ENCODE measurements around the gene LTB4R2. TPM values are rescaled to one million over a fixed set of nuclear protein-coding genes. Genes with fewer than 3 reads are reported as not detected.

LTB4R2 gene
- total RNA-seq, 4 donors from 2014 or later: 88.1 to 173 (median 147) TPM

GRCh38 chr14:24269368-24269767 is 40.6 kb upstream of the LTB4R2 start:
- H3K4me3 ChIP-seq (ENCODE audit: low read depth, poor library complexity, severe bottlenecking): no peak overlapping the region
- intact Hi-C loops (cut with DNase I; ENCODE audit: low total_unique reads): no loop called here
- TF ChIP-seq CTCF (IDR thresholded peaks at IDR 0.05) (no peak), POLR2A (IDR thresholded peaks at IDR 0.05) (no peak)
- WGBS, 2 donors: 88 to 91% methylated on average over 8 of the region's 8 CpGs
- no peak for DNase-seq (ENCODE audit: low spot score in 2 of 2)

DNA sequence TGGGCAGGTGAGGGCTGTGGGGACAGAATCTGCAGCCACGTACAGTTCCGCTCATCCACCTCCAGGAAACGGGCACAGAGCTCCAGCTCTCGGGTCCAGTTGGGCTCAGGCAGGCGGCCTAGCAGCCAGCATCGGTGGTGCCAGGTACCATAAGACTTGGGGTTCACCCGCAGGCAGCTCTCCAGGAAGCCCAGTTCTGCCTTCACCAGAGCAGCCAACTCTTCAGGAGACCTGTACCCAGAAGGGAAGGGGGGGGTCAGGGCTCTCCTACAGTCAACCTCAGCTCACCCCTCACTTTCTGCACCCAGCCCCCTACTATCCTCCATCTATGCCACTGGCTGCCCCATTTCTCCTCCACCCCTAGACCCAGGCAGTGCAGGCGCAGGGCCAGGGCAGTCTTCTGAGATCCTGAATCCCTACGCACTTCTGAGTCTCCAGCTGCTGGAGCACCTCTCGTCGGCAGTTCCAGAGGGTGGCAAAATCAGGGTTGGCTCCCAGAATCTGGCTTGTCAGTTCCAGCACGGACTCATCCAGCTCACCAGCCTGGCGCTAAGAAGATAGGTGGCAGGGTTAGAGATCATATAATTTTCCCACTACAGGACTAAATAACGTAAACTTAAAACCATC is 39.9 kb upstream of the LTB4R2 start:
- intact Hi-C loops (cut with DNase I; ENCODE audit: low total_unique reads): no loop called here
- no peak for DNase-seq (ENCODE audit: low spot score in 2 of 2)
- no peak overlapping the region for H3K4me3 ChIP-seq (ENCODE audit: low read depth, poor library complexity, severe bottlenecking)
- 94% methylated on average over 14 of the region's 14 CpGs for WGBS, 2 donors
- no peak for TF ChIP-seq POLR2A (IDR thresholded peaks at IDR 0.05)
- no peak for TF ChIP-seq CTCF (IDR thresholded peaks at IDR 0.05)

- DNase-seq (ENCODE audit: low spot score in 2 of 2): no peak
- peak overlapping the region; percentile 87 for H3K4me3 ChIP-seq (ENCODE audit: low read depth, poor library complexity, severe bottlenecking)
- TF ChIP-seq CTCF (IDR thresholded peaks at IDR 0.05) (no peak), POLR2A (IDR thresholded peaks at IDR 0.05) (no peak)
- 9 to 11% methylated on average over 13 of the region's 13 CpGs for WGBS, 2 donors
- intact Hi-C loops (cut with DNase I; ENCODE audit: low total_unique reads): no loop called here
These were observed 39.3 kb upstream of the LTB4R2 start for GRCh38 chr14:24270537-24271133.

DNA sequence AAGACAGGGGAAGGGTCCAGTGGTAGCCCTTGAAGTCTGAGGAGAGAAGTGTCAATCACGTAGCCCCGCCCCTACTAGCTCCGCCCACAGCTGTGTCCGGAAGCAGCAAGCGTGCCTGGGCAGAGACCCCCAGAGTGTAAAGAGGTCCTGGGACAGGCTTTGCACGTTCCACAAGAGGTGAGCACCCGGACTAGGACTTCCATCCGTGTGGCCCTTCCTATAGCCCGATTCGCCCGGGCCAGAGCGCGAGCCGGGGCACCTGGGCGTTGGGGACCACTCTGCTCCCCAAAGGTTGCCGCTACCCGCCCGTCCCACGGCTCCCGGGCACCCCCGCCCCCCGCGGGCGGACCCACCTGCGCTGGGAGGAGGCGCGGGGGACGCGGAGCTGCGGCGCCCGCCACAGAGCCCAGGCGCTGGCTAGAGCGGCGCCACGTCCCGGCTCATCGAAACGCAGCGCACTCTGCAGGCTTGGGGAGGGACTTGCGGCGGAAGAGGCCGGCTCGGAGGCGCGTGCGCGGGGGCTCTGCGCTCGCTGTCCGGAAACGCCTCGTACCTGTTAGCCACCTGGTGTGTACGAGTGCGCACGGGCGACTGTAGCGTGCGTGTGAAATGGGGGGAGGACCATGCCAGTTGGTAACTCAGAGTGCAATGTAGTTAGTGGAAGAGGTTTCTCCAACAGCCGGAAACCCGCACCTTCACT is 38.7 kb upstream of the LTB4R2 start, which contains the start of gene RABGGTA:
Gene RABGGTA, minus strand, starts transcription at position 464 of the 700 bp plus-strand sequence. CDS start 482 bp downstream, outside the sequence.
- DNase-seq (ENCODE audit: low spot score in 2 of 2): peak; percentile 67 to 96
- H3K4me3 ChIP-seq (ENCODE audit: low read depth, poor library complexity, severe bottlenecking): peak within 1 kb of the TSS; percentile 87
- intact Hi-C loops (cut with DNase I; ENCODE audit: low total_unique reads): no loop called here
- TF ChIP-seq CTCF (IDR thresholded peaks at IDR 0.05) (peak in 1 of 3 donors; percentile 58), POLR2A (IDR thresholded peaks at IDR 0.05) (no peak)
- 0 to 1% methylated on average over 23 to 33 of the region's 61 CpGs for WGBS, 2 donors

GRCh38 chr14:24271834-24272263 is 38.1 kb upstream of the LTB4R2 start:
- 13 to 23% methylated on average over 3 of the region's 3 CpGs for WGBS, 2 donors

GRCh38 chr14:24272467-24272866 is 37.5 kb upstream of the LTB4R2 start:
- H3K4me3 ChIP-seq (ENCODE audit: low read depth, poor library complexity, severe bottlenecking): no peak overlapping the region
- no peak for TF ChIP-seq CTCF (IDR thresholded peaks at IDR 0.05)
- no peak for TF ChIP-seq POLR2A (IDR thresholded peaks at IDR 0.05)
- no peak for DNase-seq (ENCODE audit: low spot score in 2 of 2)
- 77 to 88% methylated on average over 2 of the region's 2 CpGs for WGBS, 2 donors
- intact Hi-C loops (cut with DNase I; ENCODE audit: low total_unique reads): no loop called here

More at GRCh38 chr14:24271834-24272263, 38.1 kb upstream of the LTB4R2 start:
- H3K4me3 ChIP-seq (ENCODE audit: low read depth, poor library complexity, severe bottlenecking): no peak overlapping the region
- intact Hi-C loops (cut with DNase I; ENCODE audit: low total_unique reads): no loop called here
- TF ChIP-seq POLR2A (IDR thresholded peaks at IDR 0.05): no peak
- DNase-seq (ENCODE audit: low spot score in 2 of 2): no peak

All from lower leg skin (tissue), 4 donors.